ENCODE data around the gene SPINT1.

Gene SPINT1

DNA sequence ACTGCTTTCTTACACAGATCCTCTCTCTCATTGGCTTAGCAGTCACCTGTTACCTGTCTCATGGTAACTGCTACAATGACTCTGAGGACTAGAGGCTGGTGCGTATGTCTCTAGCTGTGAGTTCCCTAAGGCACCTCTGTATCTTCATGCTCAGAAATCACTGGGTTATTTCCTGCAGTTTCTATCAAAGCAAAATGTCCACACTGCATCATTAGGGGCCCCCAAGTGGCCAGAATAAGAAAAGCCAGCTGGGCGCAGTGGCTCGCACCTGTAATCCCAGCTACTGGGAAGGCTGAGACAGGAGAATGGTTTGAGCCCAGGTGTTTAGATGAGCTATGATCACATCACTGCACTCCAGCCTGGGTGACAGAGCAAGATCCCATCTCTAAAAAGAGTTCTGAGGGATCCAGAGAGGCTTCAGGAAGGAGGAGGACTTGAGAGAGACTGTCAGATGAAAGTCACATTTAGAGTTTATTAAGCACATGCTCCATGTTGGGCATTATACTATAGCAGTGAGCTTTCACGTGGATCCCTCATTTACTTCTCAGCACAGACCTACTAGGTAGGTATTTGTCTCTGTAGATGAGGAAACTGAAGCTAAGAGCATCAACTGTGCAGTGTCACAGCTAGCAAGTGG, 48.1 kb downstream of the SPINT1 start:
- peak; percentile 44 to 51 for TF ChIP-seq CTCF (IDR thresholded peaks at IDR 0.05)
- Histone ChIP-seq H3K4me3 (no peak overlapping the region), H3K27ac (no peak overlapping the region), H3K4me1 (peaks cover 0 to 30% (median 18%) of the 10 kb centered on the region in 4 donors), H3K27me3 (no peaks in the 10 kb centered on the region), H3K9me3 (no peaks in the 10 kb centered on the region), H3K36me3 (peaks cover 0 to 12% (median 6%) of the 10 kb centered on the region in 3 donors)
- intact Hi-C loops (cut with DNase I; ENCODE audit: low total_unique reads) = loop anchor here (1.0 to 5.0 kb wide), 2 partner anchors 32 to 125 kb away; partner anchors contain the start of gene C15orf62
- no peak for DNase-seq

- H3K4me1 ChIP-seq = peaks cover 0 to 30% (median 18%) of the 10 kb centered on the region in 4 donors
- intact Hi-C loops (cut with DNase I; ENCODE audit: low total_unique reads) = loop anchor here (1.0 to 5.0 kb wide), 2 partner anchors 32 to 125 kb away; partner anchors contain the start of gene C15orf62
- H3K36me3 ChIP-seq = peaks cover 0 to 17% (median 6%) of the 10 kb centered on the region in 3 donors
- no peak overlapping the region for H3K4me3 ChIP-seq
- no peak overlapping the region for H3K27ac ChIP-seq
- no peak for DNase-seq
- H3K9me3 ChIP-seq = no peaks in the 10 kb centered on the region
- H3K27me3 ChIP-seq = no peaks in the 10 kb centered on the region
- TF ChIP-seq CTCF (IDR thresholded peaks at IDR 0.05) = no peak
These were observed 48.7 kb downstream of the SPINT1 start for GRCh38 chr15:40892447-40893012.

DNA sequence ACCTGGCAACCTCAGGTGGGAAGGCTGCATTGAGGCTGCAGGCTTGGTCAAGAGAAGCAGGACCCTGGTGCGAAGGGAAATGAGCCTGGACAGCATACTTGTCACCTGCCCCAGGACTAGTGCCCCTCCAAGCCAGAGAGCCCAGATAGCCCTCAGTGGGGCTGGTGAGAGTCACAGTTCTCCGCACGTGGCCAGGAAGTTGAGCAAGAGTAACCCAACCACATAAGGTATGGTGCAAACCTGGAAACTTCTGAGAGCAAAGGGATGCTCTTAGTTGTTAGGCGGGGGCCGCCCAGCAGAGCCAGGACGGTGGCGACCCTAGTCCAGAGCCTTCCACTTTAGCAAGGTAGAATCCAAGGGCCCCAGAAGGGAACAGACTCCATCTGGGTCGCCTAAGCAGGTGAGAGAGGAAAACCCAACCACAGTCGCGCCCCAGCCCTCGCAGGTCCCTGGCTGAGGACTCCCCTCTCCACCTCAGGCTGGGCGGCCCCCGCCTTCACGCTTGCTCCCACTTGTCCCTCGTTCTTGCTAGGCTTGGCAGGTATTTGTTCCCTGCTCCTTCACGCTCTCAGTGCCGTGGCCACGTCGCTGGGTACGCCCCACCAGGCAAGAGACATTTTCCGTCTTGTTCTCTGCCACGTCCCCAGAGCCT, 49.3 kb downstream of the SPINT1 start:
- Histone ChIP-seq H3K27me3 (no peaks in the 10 kb centered on the region), H3K27ac (peak overlapping the region; percentile 87 to 92), H3K36me3 (peaks cover 0 to 23% (median 6%) of the 10 kb centered on the region in 3 donors), H3K4me3 (peak overlapping the region; percentile 74 to 80), H3K4me1 (peaks cover 0 to 30% (median 18%) of the 10 kb centered on the region in 4 donors), H3K9me3 (no peaks in the 10 kb centered on the region)
- intact Hi-C loops (cut with DNase I; ENCODE audit: low total_unique reads) = loop anchor here (5.0 kb wide), 1 partner anchor 126 kb away; the partner anchor contains the start of gene C15orf62
- DNase-seq = no peak
- no peak for TF ChIP-seq CTCF (IDR thresholded peaks at IDR 0.05)

- Histone ChIP-seq H3K9me3 (no peaks in the 10 kb centered on the region), H3K27me3 (no peaks in the 10 kb centered on the region), H3K4me3 (peak within 1 kb of the TSS; percentile 74 to 80), H3K36me3 (peaks cover 7 to 32% (median 13%) of the 10 kb centered on the region in 3 donors), H3K27ac (peak within 1 kb of the TSS; percentile 87 to 92), H3K4me1 (peaks cover 0 to 30% (median 18%) of the 10 kb centered on the region in 4 donors)
- TF ChIP-seq CTCF (IDR thresholded peaks at IDR 0.05) = peak; percentile 97 to 99
- intact Hi-C loops (cut with DNase I; ENCODE audit: low total_unique reads) = loop anchor here (5.0 kb wide), 1 partner anchor 127 kb away; the partner anchor contains the start of gene C15orf62
- DNase-seq = peak; percentile 98 to 99
These were observed 50.2 kb downstream of the SPINT1 start, which contains the start of gene VPS18 for GRCh38 chr15:40893733-40894680. Gene VPS18, plus strand, starts transcription at chr15:40894450. Its CDS starts 319 bp downstream, at chr15:40894769.

All from tibial artery (tissue), 4 donors.